Ammon's horn (tissue), 1 donor: ENCODE results near the gene PCBP4.
"Not testable (repeated sequence)": the region's sequence is repeated elsewhere in the genome, so short reads cannot be mapped to it uniquely, and the experiment has no call there.

Source experiments
- DNase-seq: peaks from one replicate; pipeline ENCODE4 v3.0.0-alpha.2; 2016; ENCODE audit warnings: low spot score

PCBP4 gene

GRCh38 chr3:51994530-51994929 lies 27.3 kb upstream of the PCBP4 start:
- DNase-seq, result no peak

GRCh38 chr3:51993657-51994056 lies 26.4 kb upstream of the PCBP4 start:
- DNase-seq, result not testable (repeated sequence)

- no peak for DNase-seq
These were observed 24.9 kb upstream of the PCBP4 start for GRCh38 chr3:51992017-51992682.

GRCh38 chr3:51990501-51990971 lies 23.3 kb upstream of the PCBP4 start:
- DNase-seq, result not testable (repeated sequence)

GRCh38 chr3:51988286-51989146 lies 21.3 kb upstream of the PCBP4 start:
- no peak for DNase-seq

GRCh38 chr3:51987568-51987967 lies 20.3 kb upstream of the PCBP4 start:
- no peak for DNase-seq

GRCh38 chr3:51986010-51986947 lies 19.0 kb upstream of the PCBP4 start:
- DNase-seq, result no peak

- DNase-seq, result no peak
These were observed 17.8 kb upstream of the PCBP4 start for GRCh38 chr3:51985063-51985462.

- no peak for DNase-seq
These were observed 17.0 kb upstream of the PCBP4 start for GRCh38 chr3:51984269-51984647.

GRCh38 chr3:51983578-51984268 lies 16.5 kb upstream of the PCBP4 start:
- no peak for DNase-seq

GRCh38 chr3:51982838-51983577 lies 15.8 kb upstream of the PCBP4 start, which contains the start of gene ACY1:
ACY1 (plus strand) TSS chr3:51983535; CDS start chr3:51984065, 530 bp downstream.
- peak; percentile 88 for DNase-seq

GRCh38 chr3:51982352-51982837 lies 15.1 kb upstream of the PCBP4 start:
- DNase-seq, result no peak

- no peak for DNase-seq
These were observed 13.0 kb upstream of the PCBP4 start for GRCh38 chr3:51980253-51980652.

GRCh38 chr3:51978143-51978502 lies 10.9 kb upstream of the PCBP4 start:
- DNase-seq, result no peak

- DNase-seq, result no peak
These were observed 10.3 kb upstream of the PCBP4 start for GRCh38 chr3:51977446-51978142.

GRCh38 chr3:51975852-51976549 lies 8.7 kb upstream of the PCBP4 start:
- peak; percentile 87 for DNase-seq

GRCh38 chr3:51974963-51975851 lies 8.0 kb upstream of the PCBP4 start, which contains the start of gene ABHD14A:
ABHD14A (plus strand) TSS chr3:51975064; CDS start chr3:51975136, 72 bp downstream.
- peak; percentile 73 for DNase-seq
